ENCODE measurements around the gene TTLL7. TPM values are rescaled to one million over a fixed set of nuclear protein-coding genes. Genes with fewer than 3 reads are reported as not detected.

Gene TTLL7
- total and polyA plus RNA-seq, 9 of the 15 experiments (the other 6 are each of a cell fraction or from before 2014, with no cell fraction given) = 0.63 to 2.6 (median 1.7) TPM

- 31% methylated on average over 3 of the region's 3 CpGs for WGBS (ENCODE audit: insufficient coverage, low coverage, missing lambda C conversion rate)
- Histone ChIP-seq H3K9ac (ENCODE audit: insufficient read depth in 1 of 2, low read depth in 2 of 2, low read length in 2 of 2) (no peak overlapping the region), H3K36me3 (ENCODE audit: control insufficient read depth, insufficient read depth, low read length) (no peaks in the 10 kb centered on the region), H3K79me2 (ENCODE audit: control insufficient read depth, insufficient read depth, low read length) (no peaks in the 10 kb centered on the region), H3K27me3 (ENCODE audit: control insufficient read depth in 2 of 2, insufficient read depth in 2 of 2, low read length in 2 of 2) (no peaks in the 10 kb centered on the region), H4K20me1 (replicated peaks; ENCODE audit: control insufficient read depth, insufficient read depth, low read length) (no peaks in the 10 kb centered on the region), H2AFZ (ENCODE audit: low read depth, low read length) (no peak overlapping the region), H3K9me3 (replicated peaks; ENCODE audit: control insufficient read depth, insufficient read depth, low read depth, low read length) (no peaks in the 10 kb centered on the region), H3K9me1 (ENCODE audit: control insufficient read depth, insufficient read depth, low read length) (no peaks in the 10 kb centered on the region), H3K4me1 (replicated peaks in 1 of 2; ENCODE audit: control insufficient read depth in 2 of 2, insufficient read depth in 2 of 2, low read length in 2 of 2) (no peaks in the 10 kb centered on the region), H3K4me2 (ENCODE audit: insufficient read depth, low read length) (no peak overlapping the region), H3K4me3 (no peak overlapping the region), H3K27ac (ENCODE audit: extremely low read depth, low read depth, low read length) (no peak overlapping the region)
- ATAC-seq (no peak), FAIRE-seq (no peak), DNase-seq (ENCODE audit: extremely low read depth in 1 of 4, low spot score in 3 of 4) (no peak)
- POLR2A ChIA-PET = no interaction called here
- CTCF ChIA-PET (ENCODE audit: low intra/inter-chr PET ratio) = no interaction called here
- in situ Hi-C loops (cut with MboI) (no loop called here), intact Hi-C loops (cut with micrococcal nuclease) (no loop called here)
- no TSS peak for BruUV-seq (replicated peaks)
- no peak for TF ChIP-seq NR1H2 (CRISPR knock-in tag; IDR thresholded peaks at IDR 0.05)
- no peak for TF ChIP-seq HMG20A (CRISPR knock-in tag; conservative IDR thresholded peaks at IDR 0.05)
- TF ChIP-seq ZNF232 (CRISPR knock-in tag; IDR thresholded peaks at IDR 0.05) = no peak
- no peak for TF ChIP-seq NFRKB (IDR thresholded peaks at IDR 0.05; ENCODE audit: low read depth)
- TF ChIP-seq TEAD1 (CRISPR knock-in tag; IDR thresholded peaks at IDR 0.05) = no peak
- TF ChIP-seq THRA (IDR thresholded peaks at IDR 0.05) = no peak
- TF ChIP-seq GMEB1 (CRISPR knock-in tag; IDR thresholded peaks at IDR 0.05) = no peak
- no peak for TF ChIP-seq MBD2 (IDR thresholded peaks at IDR 0.05; ENCODE audit: borderline replicate concordance, low read depth)
- TF ChIP-seq SIN3B (IDR thresholded peaks at IDR 0.05; ENCODE audit: low read depth) = no peak
- no peak for TF ChIP-seq SLC30A9 (CRISPR knock-in tag; IDR thresholded peaks at IDR 0.05)
- TF ChIP-seq POLR2A (conservative IDR thresholded peaks at IDR 0.05) = no peak
- no peak for TF ChIP-seq NR2F6 (CRISPR knock-in tag; IDR thresholded peaks at IDR 0.05)
- no peak for TF ChIP-seq ZNF589 (CRISPR knock-in tag; IDR thresholded peaks at IDR 0.05; ENCODE audit: low read depth)
- TF ChIP-seq, protein P1, sequence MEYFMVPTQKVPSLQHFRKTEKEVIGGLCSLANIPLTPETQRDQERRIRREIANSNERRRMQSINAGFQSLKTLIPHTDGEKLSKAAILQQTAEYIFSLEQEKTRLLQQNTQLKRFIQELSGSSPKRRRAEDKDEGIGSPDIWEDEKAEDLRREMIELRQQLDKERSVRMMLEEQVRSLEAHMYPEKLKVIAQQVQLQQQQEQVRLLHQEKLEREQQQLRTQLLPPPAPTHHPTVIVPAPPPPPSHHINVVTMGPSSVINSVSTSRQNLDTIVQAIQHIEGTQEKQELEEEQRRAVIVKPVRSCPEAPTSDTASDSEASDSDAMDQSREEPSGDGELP (CRISPR knock-in tag; IDR thresholded peaks at IDR 0.05; ENCODE audit: borderline replicate concordance) = no peak
- no peak for TF ChIP-seq POLR3G (IDR thresholded peaks at IDR 0.05; ENCODE audit: extremely low read depth, insufficient read length, insufficient replicate concordance)
- TF ChIP-seq ZNF511 (CRISPR knock-in tag; IDR thresholded peaks at IDR 0.05) = no peak
- no peak for TF ChIP-seq GABPA (tag; conservative IDR thresholded peaks at IDR 0.05; ENCODE audit: low read depth)
Measured at GRCh38 chr1:83985048-83985447, 13.9 kb downstream of the TTLL7 start.
